Erythroblast (primary cell): ENCODE results near the gene NUS1.

Experiments used
- GATA1 ChIP-seq: IDR thresholded peaks from 2 replicates; pipeline ENCODE4 v1.6.1; 2011; ENCODE audit warnings: low read depth, mild to moderate bottlenecking, control low read depth, low read length, moderate library complexity
- POLR2A ChIP-seq: IDR thresholded peaks from 2 replicates; pipeline ENCODE4 v1.6.1; 2011; ENCODE audit warnings: mild to moderate bottlenecking, low read length

DNA sequence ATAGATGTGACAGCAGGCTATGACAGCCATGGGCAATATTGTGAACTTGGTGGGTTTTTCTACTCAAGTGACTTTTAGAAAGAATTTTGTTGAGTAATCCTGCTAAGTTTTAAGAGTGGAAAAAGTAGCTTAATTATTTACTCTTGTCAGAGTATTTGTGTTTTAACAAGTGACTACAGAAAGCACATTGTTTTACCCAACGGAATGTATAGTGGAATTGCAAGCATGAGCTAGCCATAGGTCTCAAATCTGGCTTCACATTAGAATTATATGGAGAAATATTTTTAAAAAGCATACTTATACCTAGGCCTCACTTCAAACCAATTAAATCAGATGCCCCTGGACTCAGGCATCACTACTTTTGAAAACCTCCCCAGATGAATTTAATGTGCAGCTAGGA lies 37.5 kb upstream of the NUS1 start:
- TF ChIP-seq POLR2A: no peak
- TF ChIP-seq GATA1: no peak
